HG02970 (cell line): ENCODE measurements around the gene IPCEF1.

Source experiments
- ATAC-seq: cut with Tn5 transposase; IDR thresholded peaks from one replicate; pipeline ENCODE4 v1.9.1; 2021; ENCODE audit warnings: mild to moderate bottlenecking, moderate library complexity, moderate number of reproducible peaks; ENCODE audit not compliant: unreplicated experiment, low FRiP score

The IPCEF1 gene

DNA sequence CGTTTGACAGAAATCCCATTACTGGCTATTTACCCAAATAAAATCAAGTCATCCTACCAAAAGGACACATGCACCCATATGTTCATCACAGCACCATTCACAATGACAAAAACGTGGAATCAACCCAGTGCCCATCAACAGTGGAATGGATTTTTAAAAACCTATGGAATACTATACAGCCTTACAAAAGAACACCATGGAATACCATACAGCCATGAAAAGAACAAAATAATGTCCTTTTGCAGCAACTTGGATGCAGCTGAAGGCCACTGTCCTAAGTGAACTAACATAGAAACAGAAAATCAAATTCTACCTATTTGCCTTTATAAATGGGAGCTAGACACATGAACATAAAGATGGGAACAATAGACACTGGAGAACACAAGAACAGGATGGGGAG is 17.4 kb upstream of the IPCEF1 start:
- ATAC-seq, result no peak

DNA sequence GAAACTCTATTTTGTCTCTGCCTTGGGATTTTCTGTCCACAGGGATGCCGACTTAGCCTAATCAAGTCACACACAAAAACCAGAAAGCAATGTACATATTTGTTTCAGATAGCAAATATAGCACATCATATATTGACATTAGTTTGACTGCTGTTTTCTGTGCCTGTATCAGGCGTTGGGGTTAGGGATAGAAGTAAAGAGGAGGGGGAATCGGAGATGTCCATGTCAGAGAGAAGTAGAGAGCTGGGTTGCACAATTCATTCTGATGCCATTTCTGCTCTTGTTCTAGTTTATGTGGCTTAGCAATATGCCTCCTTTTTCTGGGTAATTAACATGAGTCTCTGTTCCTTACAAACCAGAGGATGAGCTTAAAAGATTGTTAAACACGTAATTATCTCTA is 14.7 kb upstream of the IPCEF1 start:
- ATAC-seq, result no peak

DNA sequence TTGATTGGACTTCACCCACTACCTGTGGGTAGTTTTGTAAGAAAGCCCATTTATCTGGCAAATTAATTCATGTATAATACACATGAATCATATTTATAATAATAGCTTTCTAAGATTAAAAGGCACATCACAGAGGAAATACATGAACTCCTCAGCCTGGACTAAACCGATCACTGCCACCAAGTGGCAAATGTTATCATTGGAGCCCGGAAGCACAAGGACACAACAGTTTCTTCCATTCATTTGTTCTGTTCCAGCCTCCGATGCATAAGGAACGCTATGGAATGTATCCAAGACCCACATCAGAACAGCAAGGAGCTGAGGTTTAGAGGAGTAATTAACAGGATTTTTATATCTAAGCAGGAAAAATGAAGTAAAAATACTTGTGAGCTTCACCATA is 13.9 kb upstream of the IPCEF1 start:
- ATAC-seq, result no peak

DNA sequence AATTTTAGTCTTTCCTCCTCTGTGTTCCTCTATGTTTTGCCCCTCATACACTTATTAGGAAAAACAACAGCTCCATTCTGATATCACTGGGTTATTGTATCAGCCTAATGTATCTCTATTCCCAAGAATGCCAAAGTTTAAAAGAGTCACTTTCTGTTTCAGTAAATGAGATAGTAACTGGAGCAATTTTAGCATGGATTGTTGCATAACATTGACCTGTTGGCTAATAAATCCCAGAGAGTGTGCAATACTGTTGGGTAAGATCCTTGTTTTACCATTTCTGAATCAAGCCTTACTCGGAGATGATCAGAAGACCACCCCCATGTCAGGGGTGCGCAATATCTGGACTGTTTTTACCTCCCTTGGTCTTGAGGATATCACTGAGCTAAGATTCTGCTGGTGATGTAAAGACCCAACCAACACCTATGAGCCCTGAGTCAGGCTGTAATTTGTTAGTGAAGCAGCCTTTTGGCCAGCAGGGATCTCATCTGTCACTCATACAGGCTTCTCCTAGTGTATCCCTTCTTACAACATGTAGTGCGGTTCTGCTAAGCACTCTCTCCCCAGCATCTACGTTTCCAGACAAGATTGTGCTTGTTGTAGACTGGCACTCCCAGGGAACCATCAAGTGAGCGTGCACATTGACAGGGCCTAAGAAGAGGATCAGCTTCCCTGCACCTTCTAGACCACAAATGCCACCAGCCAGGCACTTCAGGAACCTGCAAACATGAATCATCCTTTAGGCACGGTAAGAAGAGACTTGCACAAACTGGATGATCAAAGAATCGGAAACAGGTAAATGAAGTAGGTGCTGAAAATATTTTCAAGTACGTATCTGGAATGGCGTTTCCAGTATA is 11.5 kb upstream of the IPCEF1 start:
- ATAC-seq, result no peak

DNA sequence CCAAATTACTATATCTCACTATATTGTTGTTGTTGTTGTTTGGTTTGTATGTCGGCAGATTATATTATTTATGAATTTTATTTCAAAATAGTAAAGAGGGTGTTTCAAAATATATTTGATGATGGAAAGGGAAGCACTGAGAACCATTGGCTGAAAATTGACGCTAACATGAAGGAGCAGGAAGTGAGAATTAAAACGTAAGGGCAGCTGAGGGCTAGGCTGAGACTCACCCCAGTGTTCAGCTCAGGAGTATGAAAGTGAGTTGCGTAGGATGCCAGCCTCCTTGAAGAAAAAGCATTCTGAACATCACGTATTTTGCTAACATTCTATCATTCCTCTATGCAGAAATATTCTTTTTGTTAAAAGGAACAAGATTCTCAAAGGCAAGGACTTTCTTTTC is 10.7 kb upstream of the IPCEF1 start:
- ATAC-seq, result no peak

DNA sequence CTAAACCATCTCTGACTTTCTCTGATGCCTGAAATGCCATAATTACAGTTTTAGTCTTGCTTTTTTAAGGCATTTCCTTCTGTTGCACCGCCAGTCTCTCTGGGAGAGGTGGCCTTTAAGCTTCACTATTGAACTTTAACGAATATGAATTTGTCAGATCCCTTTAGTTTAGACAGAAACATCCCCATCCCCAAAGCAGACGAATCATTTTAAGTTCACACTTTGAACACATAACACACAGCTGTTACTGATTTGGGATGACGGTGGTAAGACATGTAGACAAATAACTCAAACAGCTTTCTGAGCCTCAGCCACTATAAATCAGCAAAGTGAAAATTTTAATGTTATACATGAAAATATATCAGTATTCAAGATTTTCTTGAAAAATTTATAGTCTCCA is 7.2 kb upstream of the IPCEF1 start:
- ATAC-seq, result no peak

DNA sequence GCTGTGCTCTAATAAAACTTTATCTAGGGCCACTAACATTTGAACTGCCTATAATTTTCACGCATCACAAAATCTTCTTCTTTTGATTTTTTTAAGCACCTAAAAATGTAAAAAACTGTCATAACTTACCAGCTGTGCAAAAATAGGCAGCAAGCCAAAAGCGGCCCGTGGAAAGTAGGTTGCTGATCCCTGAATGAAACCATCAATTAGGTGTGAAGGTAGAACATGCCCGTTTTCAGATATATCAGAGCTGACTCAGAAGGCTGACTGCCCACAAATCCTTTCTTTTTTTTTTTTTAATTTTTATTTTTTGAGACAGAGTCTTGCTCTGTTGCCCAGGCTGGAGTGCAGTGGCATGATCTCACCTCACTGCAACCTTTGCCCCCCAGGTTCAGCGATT is 4.9 kb upstream of the IPCEF1 start:
- no peak for ATAC-seq

DNA sequence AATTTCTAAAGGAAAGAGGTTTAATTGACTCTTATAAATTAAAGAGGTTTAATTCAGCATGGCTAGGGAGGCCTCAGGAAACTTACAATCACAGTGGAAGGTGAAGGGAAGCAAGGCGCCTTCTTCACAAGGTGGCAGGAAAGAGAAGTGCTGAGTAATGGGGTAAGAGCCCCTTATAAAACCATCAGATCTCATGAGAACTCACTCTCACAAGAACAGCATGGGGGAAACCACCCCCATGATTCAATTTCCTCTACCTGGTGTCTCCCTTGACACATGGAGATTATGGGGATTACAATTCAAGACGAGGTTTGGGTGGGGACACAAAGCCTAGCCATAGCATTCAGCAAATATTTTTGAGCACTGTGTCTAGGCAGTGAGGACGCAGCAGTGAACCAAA is 3.9 kb upstream of the IPCEF1 start:
- no peak for ATAC-seq

DNA sequence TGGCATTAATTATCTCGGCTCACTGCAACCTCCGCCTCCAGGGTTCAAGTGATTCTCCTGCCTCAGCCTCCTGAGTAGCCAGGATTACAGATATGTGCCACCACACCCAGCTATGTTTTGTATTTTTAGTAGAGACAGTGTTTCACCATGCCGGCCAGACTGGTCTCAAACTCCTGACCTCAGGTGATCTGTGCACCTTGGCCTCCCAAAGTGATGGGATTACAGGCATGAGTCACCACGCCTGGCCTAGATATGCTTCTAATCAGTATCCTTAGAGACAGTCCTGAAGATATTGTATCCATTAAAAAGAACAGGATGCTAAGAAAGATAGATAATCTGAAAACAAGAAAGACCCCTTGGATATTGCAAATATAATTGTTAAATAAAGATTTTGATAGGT is 3.1 kb upstream of the IPCEF1 start:
- ATAC-seq, result no peak

DNA sequence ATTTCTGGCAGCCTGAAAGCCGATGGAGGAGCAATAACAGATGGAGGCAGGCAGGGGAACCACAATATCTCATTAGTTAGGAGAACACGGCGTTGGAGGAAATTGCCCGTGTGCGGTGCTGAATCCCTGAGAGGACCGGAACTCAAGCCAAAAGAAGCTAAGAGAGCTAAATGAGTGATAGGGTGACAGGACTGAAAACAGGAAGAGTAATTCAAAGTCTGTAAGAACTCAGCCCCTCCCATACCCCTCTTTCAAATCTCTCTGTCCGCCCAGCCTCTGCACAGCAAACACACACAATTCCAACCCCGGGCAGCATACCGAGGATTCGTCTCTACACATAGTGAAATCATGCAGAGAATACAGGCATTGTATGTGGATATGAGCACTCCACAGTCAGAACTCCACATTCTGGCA is 2.6 kb upstream of the IPCEF1 start:
- ATAC-seq, result no peak

DNA sequence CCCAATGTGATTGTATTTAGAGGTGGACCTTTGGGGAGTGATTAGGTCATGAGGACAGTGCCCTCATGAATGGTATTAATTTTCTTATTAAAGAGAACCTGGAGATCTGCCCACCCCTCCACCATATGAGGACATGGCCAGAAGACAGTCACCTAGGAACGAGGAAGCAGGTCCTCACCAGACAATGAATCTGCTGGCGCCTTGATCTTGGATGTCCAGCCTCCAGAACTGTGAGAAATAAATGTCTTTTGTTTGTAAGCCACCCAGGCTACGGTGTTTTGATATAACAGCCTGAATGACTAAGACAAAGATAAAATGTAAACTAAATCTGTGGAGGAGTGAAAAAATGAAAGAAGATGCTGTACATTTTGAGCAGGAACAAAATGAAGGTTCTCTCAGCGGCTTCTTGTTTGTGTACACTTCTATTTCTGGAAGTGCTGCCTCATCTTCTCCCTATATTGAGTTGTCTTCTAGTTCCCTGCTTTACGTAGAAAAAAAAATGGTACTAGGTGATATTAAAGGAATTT is 1.5 kb upstream of the IPCEF1 start:
- no peak for ATAC-seq

DNA sequence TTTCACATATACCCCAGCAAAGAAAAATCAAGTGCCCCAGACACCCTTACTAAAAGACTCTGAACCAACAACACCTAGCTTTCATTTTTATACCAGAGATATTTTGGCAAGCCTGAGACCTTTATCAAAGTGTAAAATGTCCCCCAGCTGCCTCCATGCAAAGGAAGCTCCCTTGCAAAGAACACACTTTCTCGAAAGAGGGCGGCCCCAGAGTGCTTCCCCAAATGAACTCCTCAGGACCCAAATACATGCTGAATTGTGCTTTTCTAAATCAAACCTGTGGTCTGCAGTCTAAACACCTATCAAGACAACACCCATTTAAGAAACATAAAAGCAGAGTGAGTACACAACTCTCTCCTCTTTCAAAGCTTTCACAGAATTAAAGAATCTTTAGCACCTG is 490 bp downstream of the IPCEF1 start:
- no peak for ATAC-seq

DNA sequence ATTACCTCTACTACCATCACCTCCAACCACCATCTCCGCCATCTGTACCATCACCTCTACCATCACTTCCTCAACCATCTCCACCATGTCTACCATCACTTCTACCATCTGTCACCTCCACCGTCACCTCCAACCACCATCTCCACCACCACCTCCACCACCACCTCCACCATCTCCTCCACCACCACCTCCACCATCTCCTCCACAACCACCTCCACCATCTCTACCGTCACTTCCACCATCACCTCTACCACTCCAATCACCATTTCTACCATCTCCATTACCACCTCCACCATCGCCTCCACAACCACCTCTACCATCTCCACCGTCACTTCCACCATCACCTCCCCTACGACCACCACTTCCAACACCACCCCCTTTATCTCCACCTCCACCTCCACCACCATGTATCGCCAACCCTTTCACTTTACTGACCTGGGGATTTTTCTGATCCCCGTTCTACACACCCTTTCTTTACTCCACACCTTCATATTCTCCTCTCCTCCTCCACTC is 2.3 kb downstream of the IPCEF1 start:
- ATAC-seq, result no peak

DNA sequence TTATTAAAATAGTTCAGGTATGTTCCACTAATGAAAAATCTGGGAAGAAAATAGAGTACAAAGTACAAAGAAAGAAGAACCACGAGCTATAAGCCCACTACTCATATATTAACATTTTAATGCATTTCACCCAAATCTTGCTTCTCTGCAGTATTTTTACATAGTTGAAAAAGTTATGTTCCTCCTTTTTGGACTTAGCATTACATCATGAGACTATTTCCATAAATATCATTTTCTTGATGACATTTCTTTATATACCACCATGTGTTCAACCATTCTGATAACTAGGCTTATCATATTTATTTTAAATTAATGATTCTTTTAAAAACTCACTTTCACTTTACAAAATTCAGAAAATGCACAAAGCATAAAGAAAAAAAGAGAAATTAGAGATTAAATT is 3.0 kb downstream of the IPCEF1 start:
- ATAC-seq, result no peak

DNA sequence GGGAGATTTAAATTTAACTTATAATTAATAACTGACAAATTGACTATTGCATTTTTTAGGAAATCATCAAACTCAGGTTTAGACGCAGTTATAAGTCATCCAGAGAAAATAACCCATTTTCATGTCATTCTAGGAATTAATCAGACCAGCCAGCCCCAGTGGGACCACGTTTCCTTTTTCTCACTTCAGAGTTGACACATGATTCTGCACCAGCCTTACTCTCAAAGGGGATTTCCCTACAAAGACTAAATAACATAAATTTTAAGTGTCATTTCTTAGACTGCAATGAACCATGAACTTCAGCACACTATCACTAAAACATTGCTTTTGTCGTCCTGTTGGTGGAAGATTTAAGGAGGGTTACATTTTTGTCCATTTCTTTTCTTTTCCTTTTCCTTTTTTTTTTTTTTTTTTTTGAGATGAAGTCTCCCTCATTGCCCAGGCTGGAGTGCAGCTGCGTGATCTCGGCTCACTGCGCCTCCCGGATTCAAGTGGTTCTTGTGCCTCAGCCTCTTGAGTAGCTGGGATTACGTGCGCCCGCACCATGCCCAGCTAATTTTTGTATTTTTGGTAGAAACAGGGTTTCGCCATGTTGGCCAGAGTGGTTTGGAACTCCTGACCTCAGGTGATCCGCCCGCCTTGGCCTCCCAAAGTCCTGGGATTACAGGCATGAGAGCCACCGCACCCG is 3.6 kb downstream of the IPCEF1 start:
- ATAC-seq, result peak; percentile 57

DNA sequence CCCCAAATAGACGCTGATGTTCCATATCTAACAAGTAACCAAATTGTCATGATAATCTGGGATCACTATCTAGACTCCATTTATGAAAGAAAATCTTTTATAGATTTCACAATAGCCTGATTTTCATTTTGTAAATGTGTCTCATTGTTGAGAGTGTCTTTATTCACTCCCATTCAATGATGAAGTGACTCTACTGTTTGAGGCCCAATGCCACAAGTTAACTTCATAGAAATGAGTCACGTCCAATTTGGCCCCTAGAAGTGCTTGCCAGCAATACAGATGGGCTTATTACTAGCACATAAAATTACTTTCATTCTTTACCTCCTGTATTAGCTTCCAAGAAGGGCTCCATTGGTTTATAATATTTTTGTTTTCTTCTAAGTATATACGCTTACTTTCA is 6.3 kb downstream of the IPCEF1 start:
- ATAC-seq, result no peak

DNA sequence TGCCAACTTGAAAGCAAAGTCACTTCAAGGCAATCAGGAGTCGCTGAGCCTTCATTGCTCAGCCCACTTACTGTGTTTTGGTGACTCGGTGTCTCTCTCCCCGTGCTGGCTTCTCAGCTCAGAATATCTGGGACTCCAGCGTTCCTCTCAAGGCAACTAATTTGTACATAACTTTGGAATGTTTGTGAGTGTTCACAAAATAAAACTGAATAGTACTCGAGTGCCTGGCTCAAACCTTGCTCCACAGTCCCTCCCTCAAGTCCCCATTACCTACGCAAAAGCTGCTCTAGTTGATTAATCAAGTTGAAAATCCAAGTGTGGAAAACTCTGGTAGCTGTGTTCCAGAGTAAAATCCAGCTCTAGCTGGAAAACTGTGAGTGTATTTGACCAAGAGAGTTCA is 8.6 kb downstream of the IPCEF1 start:
- no peak for ATAC-seq

DNA sequence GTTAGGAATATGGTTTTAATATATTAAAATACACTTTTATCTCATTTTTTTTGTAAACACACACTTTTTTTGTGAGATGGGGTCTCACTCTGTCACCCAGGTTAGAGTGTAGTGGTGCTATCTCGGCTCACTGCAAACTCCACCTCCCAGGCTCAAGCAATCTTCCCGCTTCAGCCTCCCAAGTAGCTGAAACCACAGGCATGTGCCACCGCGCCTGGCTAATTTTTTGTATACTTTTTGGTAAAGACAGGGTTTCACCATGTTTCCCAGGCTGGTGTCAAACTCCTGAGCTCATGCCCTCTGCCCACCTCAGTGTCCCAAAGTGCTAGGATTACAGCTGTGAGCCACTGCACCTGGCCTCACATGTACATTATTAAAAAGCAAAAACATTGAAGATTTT is 10.8 kb downstream of the IPCEF1 start:
- ATAC-seq, result no peak

DNA sequence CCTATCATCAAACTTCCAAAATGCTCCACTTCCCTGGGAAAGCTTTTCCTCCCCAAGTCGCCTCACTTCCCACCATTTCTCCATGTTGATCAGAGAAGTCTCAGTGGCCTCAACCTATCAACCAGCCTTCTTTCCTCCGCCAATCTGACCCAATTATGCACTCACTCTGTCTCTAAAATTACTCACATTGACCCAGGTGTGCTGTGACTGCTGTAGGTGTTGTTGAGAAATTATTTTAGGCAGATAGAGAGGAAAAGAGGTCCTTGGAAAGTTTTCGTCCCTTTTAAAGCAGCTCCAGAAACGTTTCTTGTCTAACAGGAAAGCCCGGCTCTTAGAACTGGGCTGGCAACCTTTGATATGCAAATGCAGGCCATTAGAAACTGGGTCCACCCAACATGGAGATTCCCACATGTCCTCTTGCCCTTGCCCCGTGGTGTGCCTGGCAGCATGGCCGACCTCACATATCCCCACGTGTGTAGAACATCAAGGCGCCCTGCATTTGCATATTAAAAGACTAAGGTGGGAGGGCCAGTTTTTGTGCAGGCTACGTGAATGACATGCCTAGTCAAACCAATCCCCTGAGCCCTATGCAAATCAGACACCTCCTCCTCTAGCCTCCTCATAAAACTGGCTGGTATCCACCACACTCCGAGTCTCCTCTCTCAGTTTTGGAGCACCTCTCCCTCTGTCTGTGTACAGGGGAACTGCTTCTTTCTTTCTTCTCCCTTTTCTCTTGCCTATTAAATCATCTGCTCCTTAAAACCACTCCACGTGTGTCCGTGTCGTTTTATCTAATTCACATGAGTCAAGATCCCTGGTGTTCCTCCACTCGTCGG is 12.9 kb downstream of the IPCEF1 start:
- no peak for ATAC-seq

DNA sequence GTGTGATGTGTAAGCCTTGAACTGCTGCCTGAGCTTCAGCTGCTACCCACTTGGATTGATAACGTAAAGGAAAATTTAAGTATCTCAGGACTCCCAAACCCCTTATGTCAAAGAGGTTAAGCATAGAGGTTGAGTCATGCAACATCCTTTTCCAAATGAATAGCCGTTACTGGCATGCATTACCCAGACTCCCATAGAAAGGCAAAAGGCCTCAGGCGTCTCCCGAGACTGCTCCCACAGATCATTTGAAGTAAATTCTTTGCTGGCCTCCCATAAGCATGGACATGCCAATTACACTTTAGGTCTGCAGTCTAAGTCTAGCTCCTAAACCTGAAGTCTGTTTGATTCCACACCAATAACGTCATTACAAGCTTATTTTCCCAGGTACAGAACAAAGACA is 14.7 kb downstream of the IPCEF1 start:
- ATAC-seq, result no peak

DNA sequence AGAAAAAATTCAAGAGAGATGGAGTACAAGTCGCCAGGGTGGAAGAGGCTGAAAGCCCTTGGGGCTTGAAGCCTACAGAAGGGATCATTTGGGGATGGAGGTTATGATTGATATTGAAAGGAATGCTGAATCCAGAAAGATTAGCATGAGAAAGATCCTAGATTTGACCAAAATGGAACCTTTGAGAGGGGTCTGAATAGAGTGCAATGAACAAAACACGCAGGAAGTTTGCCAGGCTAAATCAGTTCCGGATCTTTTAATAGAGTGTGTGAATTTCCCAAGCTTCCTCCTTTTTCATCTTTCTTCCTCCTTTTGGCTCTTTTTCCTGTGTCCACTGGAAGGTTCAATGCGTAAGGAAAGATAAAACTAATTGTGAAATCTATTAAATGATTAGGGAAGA is 15.3 kb downstream of the IPCEF1 start:
- ATAC-seq, result no peak
